Natural killer cell (primary cell): ENCODE measurements around the gene SP8. TPM values are rescaled to one million over a fixed set of nuclear protein-coding genes. Genes with fewer than 3 reads are reported as not detected.

Source experiments
- ATAC-seq, 3 donors: fragments of 150-1000 bp in 2 of 3; fragments of 200-7000 bp in 1 of 3; cut with Tn5 transposase; 1 replicate in 1 of 3; 2 replicates in 2 of 3; pipeline ENCODE4 v1.10.0; 2021; ENCODE audit warnings: mild to moderate bottlenecking in 2 of 3, moderate library complexity in 2 of 3
- DNase-seq, 2 donors: peaks; one replicate each; pipeline versions ENCODE4 v3.0.0 to v3.0.0-alpha.2; 2013 to 2021; ENCODE audit warnings: mixed read lengths in 1 of 2
- H3K27ac ChIP-seq: one replicate; pipeline ENCODE4 v1.5.1; 2013; ENCODE audit warnings: mild to moderate bottlenecking, low read length
- H3K27me3 ChIP-seq: one replicate; pipeline ENCODE4 v1.6.1; 2013; ENCODE audit warnings: low read length; ENCODE audit not compliant: control insufficient read depth, insufficient read depth
- H3K36me3 ChIP-seq: one replicate; pipeline ENCODE4 v1.6.1; 2013; ENCODE audit warnings: low read length; ENCODE audit not compliant: control insufficient read depth, insufficient read depth
- H3K4me1 ChIP-seq: one replicate; pipeline ENCODE4 v1.6.1; 2013; ENCODE audit warnings: low read length; ENCODE audit not compliant: control insufficient read depth, insufficient read depth
- H3K4me3 ChIP-seq: one replicate; pipeline ENCODE4 v1.5.1; 2013; ENCODE audit warnings: low read length
- H3K9me3 ChIP-seq: one replicate; pipeline ENCODE4 v1.6.1; 2013; ENCODE audit warnings: low read length; ENCODE audit not compliant: control insufficient read depth, insufficient read depth
- H3K27ac Mint-ChIP-seq, 2 donors: one replicate each; pipeline ENCODE4 v1.8.0; 2022; ENCODE audit warnings: mild to moderate bottlenecking in 2 of 2, mixed read lengths in 2 of 2, moderate library complexity in 1 of 2
- H3K27me3 Mint-ChIP-seq, 2 donors: one replicate each; pipeline ENCODE4 v1.8.0; 2022; ENCODE audit warnings: low read depth in 2 of 2, mixed read lengths in 2 of 2
- H3K36me3 Mint-ChIP-seq: one replicate; pipeline ENCODE4 v1.8.0; 2022; ENCODE audit warnings: mixed read lengths
- H3K4me1 Mint-ChIP-seq, 2 donors: one replicate each; pipeline ENCODE4 v1.8.0; 2022; ENCODE audit warnings: mixed read lengths in 2 of 2
- H3K4me3 Mint-ChIP-seq: one replicate; pipeline ENCODE4 v1.8.0; 2022; ENCODE audit warnings: mild to moderate bottlenecking, moderate library complexity, mixed read lengths
- H3K9me3 Mint-ChIP-seq, 2 donors: one replicate each; pipeline ENCODE4 v1.8.0; 2022; ENCODE audit warnings: mixed read lengths in 2 of 2
- whole genome bisulfite sequencing: methylation state at CpG from one replicate; pipeline ENCODE4 v1.1.7; 2013; ENCODE audit warnings: missing lambda C conversion rate; ENCODE audit not compliant: insufficient coverage; 5-methylcytosine and 5-hydroxymethylcytosine counted together
- intact Hi-C: fragments of 100-400 bp; cut with micrococcal nuclease; formaldehyde crosslinking; loops from one replicate; pipeline ENCODE4 v1.14.2; 2022
- total RNA-seq, 4 donors: library from RNA; stranded (reverse); fragments of 120-200 nt in 1 of 4; gene quantifications; one replicate each; pipeline versions ENCODE4 v1.2.3 to v1.2.4, GENCODE V29; 2013 to 2022
- TF ChIP-seq, protein P1 (sequence below): fragments of 200-600 bp; IDR thresholded peaks from one replicate; pipeline ENCODE4 v1.8.0; 2022; ENCODE audit warnings: antibody characterized with exemption

Gene SP8
- total RNA-seq, 3 donors from 2014 or later (not counting 1 experiment from before 2014, with no cell fraction given), result not detected

DNA sequence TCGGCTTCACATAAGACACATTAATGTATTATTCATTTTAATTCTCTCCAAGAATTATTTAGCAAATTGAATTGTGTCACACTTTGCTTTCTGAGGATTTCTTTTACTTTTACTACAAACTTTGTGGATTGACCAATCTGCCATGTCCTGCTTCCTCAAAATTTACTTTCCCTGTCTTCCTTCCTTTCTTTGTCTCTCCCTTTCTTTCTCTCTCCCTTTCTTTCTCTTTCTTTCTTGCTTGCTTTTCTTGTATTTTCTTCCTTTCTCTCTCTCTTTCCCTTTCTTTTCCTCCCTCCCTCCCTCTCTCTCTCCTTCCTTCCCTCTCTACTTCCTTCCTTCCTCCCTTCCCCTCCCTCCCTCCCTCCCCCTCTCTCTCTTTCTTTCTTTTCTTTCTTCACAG, 37.8 kb downstream of the SP8 start:
- TF ChIP-seq, protein P1, sequence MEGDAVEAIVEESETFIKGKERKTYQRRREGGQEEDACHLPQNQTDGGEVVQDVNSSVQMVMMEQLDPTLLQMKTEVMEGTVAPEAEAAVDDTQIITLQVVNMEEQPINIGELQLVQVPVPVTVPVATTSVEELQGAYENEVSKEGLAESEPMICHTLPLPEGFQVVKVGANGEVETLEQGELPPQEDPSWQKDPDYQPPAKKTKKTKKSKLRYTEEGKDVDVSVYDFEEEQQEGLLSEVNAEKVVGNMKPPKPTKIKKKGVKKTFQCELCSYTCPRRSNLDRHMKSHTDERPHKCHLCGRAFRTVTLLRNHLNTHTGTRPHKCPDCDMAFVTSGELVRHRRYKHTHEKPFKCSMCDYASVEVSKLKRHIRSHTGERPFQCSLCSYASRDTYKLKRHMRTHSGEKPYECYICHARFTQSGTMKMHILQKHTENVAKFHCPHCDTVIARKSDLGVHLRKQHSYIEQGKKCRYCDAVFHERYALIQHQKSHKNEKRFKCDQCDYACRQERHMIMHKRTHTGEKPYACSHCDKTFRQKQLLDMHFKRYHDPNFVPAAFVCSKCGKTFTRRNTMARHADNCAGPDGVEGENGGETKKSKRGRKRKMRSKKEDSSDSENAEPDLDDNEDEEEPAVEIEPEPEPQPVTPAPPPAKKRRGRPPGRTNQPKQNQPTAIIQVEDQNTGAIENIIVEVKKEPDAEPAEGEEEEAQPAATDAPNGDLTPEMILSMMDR, result no peak
- H3K9me3 ChIP-seq, result no peaks in the 10 kb centered on the region
- no peak overlapping the region for H3K4me3 ChIP-seq
- no peaks in the 10 kb centered on the region for H3K4me1 Mint-ChIP-seq
- DNase-seq (no peak), ATAC-seq (no peak)
- H3K36me3 ChIP-seq, result no peaks in the 10 kb centered on the region
- no peaks in the 10 kb centered on the region for H3K27me3 Mint-ChIP-seq
- H3K4me1 ChIP-seq, result no peaks in the 10 kb centered on the region
- intact Hi-C loops, result no loop called here
- H3K27me3 ChIP-seq, result no peaks in the 10 kb centered on the region
- H3K27ac ChIP-seq, result no peak overlapping the region
- no peaks in the 10 kb centered on the region for H3K36me3 Mint-ChIP-seq
- H3K4me3 Mint-ChIP-seq, result no peak overlapping the region
- 86% methylated on average over 1 of the region's 1 CpG for WGBS
- no peaks in the 10 kb centered on the region for H3K9me3 Mint-ChIP-seq
- H3K27ac Mint-ChIP-seq, result no peak overlapping the region

GRCh38 chr7:20747001-20747400, 39.7 kb downstream of the SP8 start:
- ATAC-seq (no peak), DNase-seq (no peak)
- Mint-ChIP-seq H3K27ac (no peak overlapping the region), H3K4me1 (no peaks in the 10 kb centered on the region), H3K9me3 (no peaks in the 10 kb centered on the region), H3K36me3 (no peaks in the 10 kb centered on the region), H3K27me3 (no peaks in the 10 kb centered on the region), H3K4me3 (no peak overlapping the region)
- no peaks in the 10 kb centered on the region for H3K9me3 ChIP-seq
- intact Hi-C loops, result no loop called here
- H3K4me3 ChIP-seq, result no peak overlapping the region
- no peaks in the 10 kb centered on the region for H3K27me3 ChIP-seq
- 49% methylated on average over 3 of the region's 3 CpGs for WGBS
- no peak overlapping the region for H3K27ac ChIP-seq
- TF ChIP-seq, protein P1, result no peak
- H3K4me1 ChIP-seq, result no peaks in the 10 kb centered on the region
- no peaks in the 10 kb centered on the region for H3K36me3 ChIP-seq

DNA sequence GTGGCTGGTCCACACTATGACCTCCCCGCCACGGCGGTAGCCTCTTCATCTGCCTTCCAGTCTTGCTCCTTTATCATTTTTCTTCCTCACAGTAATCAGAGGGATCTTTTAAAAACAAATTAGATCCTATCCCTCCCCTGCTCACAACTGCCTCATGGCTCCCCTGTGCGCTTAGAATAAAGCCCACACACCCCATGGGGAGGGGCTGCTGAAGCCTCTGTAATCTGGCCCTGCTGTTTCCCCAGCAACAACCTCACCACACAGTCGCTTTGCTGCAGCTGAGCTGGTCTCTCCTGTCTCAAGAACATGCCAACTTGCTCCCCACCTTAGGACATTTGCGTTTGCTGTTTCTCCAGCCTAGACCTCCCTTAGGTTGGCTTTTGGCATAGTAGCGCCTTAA, 41.0 kb downstream of the SP8 start:
- no peaks in the 10 kb centered on the region for H3K36me3 Mint-ChIP-seq
- DNase-seq (no peak), ATAC-seq (no peak)
- no peaks in the 10 kb centered on the region for H3K4me1 Mint-ChIP-seq
- no peaks in the 10 kb centered on the region for H3K4me1 ChIP-seq
- H3K27me3 Mint-ChIP-seq, result peaks cover 0 to 4% of the 10 kb centered on the region in 2 donors
- H3K27ac ChIP-seq, result no peak overlapping the region
- WGBS, result 92% methylated on average over 7 of the region's 7 CpGs
- H3K4me3 Mint-ChIP-seq, result no peak overlapping the region
- TF ChIP-seq, protein P1, result no peak
- no peaks in the 10 kb centered on the region for H3K9me3 Mint-ChIP-seq
- H3K27me3 ChIP-seq, result no peaks in the 10 kb centered on the region
- H3K36me3 ChIP-seq, result no peaks in the 10 kb centered on the region
- H3K9me3 ChIP-seq, result no peaks in the 10 kb centered on the region
- no peak overlapping the region for H3K4me3 ChIP-seq
- intact Hi-C loops, result no loop called here
- no peak overlapping the region for H3K27ac Mint-ChIP-seq

GRCh38 chr7:20744954-20745446, 41.7 kb downstream of the SP8 start:
- H3K4me1 Mint-ChIP-seq, result no peaks in the 10 kb centered on the region
- no peaks in the 10 kb centered on the region for H3K36me3 ChIP-seq
- intact Hi-C loops, result no loop called here

More at GRCh38 chr7:20744954-20745446, 41.7 kb downstream of the SP8 start:
- ATAC-seq (no peak), DNase-seq (no peak)
- TF ChIP-seq, protein P1, result no peak
- H3K4me1 ChIP-seq, result no peaks in the 10 kb centered on the region
- no peaks in the 10 kb centered on the region for H3K9me3 ChIP-seq
- H3K27ac Mint-ChIP-seq, result no peak overlapping the region
- peaks cover 0 to 4% of the 10 kb centered on the region in 2 donors for H3K27me3 Mint-ChIP-seq
- H3K27ac ChIP-seq, result no peak overlapping the region
- no peaks in the 10 kb centered on the region for H3K27me3 ChIP-seq
- no peak overlapping the region for H3K4me3 ChIP-seq
- H3K4me3 Mint-ChIP-seq, result no peak overlapping the region
- 91% methylated on average over 5 of the region's 7 CpGs for WGBS
- no peaks in the 10 kb centered on the region for H3K36me3 Mint-ChIP-seq
- no peaks in the 10 kb centered on the region for H3K9me3 Mint-ChIP-seq
